Measurements from ENCODE around the gene CAPN3.
"Not testable (repeated sequence)": the region's sequence is repeated elsewhere in the genome, so short reads cannot be mapped to it uniquely, and the experiment has no call there.

The CAPN3 gene

GRCh38 chr15:42359249-42359648 is at the start of gene CAPN3:
CAPN3 (plus strand) TSS chr15:42359501; CDS start chr15:42359806, 305 bp downstream.
- DNase-seq (ENCODE audit: low read depth in 2 of 2, low spot score in 1 of 2) = no peak

- DNase-seq (ENCODE audit: low read depth in 2 of 2, low spot score in 1 of 2) = no peak
These were observed 45.8 kb upstream of the CAPN3 start for GRCh38 chr15:42313463-42313862.

GRCh38 chr15:42314818-42315217 is 44.5 kb upstream of the CAPN3 start:
- no peak for DNase-seq (ENCODE audit: low read depth in 2 of 2, low spot score in 1 of 2)

GRCh38 chr15:42315521-42315920 is 43.8 kb upstream of the CAPN3 start:
- DNase-seq (ENCODE audit: low read depth in 2 of 2, low spot score in 1 of 2) = no peak

- not testable (repeated sequence) for DNase-seq (ENCODE audit: low read depth in 2 of 2, low spot score in 1 of 2)
These were observed 43.0 kb upstream of the CAPN3 start for GRCh38 chr15:42316282-42316805.

GRCh38 chr15:42319206-42319605 is 40.1 kb upstream of the CAPN3 start:
- DNase-seq (ENCODE audit: low read depth in 2 of 2, low spot score in 1 of 2) = no peak

- DNase-seq (ENCODE audit: low read depth in 2 of 2, low spot score in 1 of 2) = no peak
These were observed 35.0 kb upstream of the CAPN3 start for GRCh38 chr15:42324308-42324707.

GRCh38 chr15:42329161-42329560 is 30.1 kb upstream of the CAPN3 start:
- DNase-seq (ENCODE audit: low read depth in 2 of 2, low spot score in 1 of 2) = no peak

GRCh38 chr15:42329992-42330391 is 29.3 kb upstream of the CAPN3 start:
- DNase-seq (ENCODE audit: low read depth in 2 of 2, low spot score in 1 of 2) = no peak

GRCh38 chr15:42331235-42331634 is 28.1 kb upstream of the CAPN3 start:
- no peak for DNase-seq (ENCODE audit: low read depth in 2 of 2, low spot score in 1 of 2)

GRCh38 chr15:42332331-42332730 is 27.0 kb upstream of the CAPN3 start:
- no peak for DNase-seq (ENCODE audit: low read depth in 2 of 2, low spot score in 1 of 2)

- DNase-seq (ENCODE audit: low read depth in 2 of 2, low spot score in 1 of 2) = no peak
These were observed 24.2 kb upstream of the CAPN3 start for GRCh38 chr15:42335074-42335473.

- DNase-seq (ENCODE audit: low read depth in 2 of 2, low spot score in 1 of 2) = not testable (repeated sequence)
These were observed 22.7 kb upstream of the CAPN3 start for GRCh38 chr15:42336650-42337049.

GRCh38 chr15:42337104-42337503 is 22.2 kb upstream of the CAPN3 start:
- not testable (repeated sequence) for DNase-seq (ENCODE audit: low read depth in 2 of 2, low spot score in 1 of 2)

- no peak for DNase-seq (ENCODE audit: low read depth in 2 of 2, low spot score in 1 of 2)
These were observed 20.8 kb upstream of the CAPN3 start for GRCh38 chr15:42338500-42338899.

- no peak for DNase-seq (ENCODE audit: low read depth in 2 of 2, low spot score in 1 of 2)
These were observed 15.6 kb upstream of the CAPN3 start for GRCh38 chr15:42343596-42344232.

- DNase-seq (ENCODE audit: low read depth in 2 of 2, low spot score in 1 of 2) = no peak
These were observed 14.5 kb upstream of the CAPN3 start for GRCh38 chr15:42344763-42345162.

- DNase-seq (ENCODE audit: low read depth in 2 of 2, low spot score in 1 of 2) = no peak
These were observed 13.8 kb upstream of the CAPN3 start for GRCh38 chr15:42345504-42345903.

GRCh38 chr15:42348083-42348482 is 11.2 kb upstream of the CAPN3 start:
- DNase-seq (ENCODE audit: low read depth in 2 of 2, low spot score in 1 of 2) = no peak

GRCh38 chr15:42349186-42349585 is 10.1 kb upstream of the CAPN3 start:
- no peak for DNase-seq (ENCODE audit: low read depth in 2 of 2, low spot score in 1 of 2)

- DNase-seq (ENCODE audit: low read depth in 2 of 2, low spot score in 1 of 2) = no peak
These were observed 6.9 kb upstream of the CAPN3 start for GRCh38 chr15:42352401-42352800.

- no peak for DNase-seq (ENCODE audit: low read depth in 2 of 2, low spot score in 1 of 2)
These were observed 6.2 kb upstream of the CAPN3 start for GRCh38 chr15:42353061-42353460.

GRCh38 chr15:42354824-42355223 is 4.5 kb upstream of the CAPN3 start:
- DNase-seq (ENCODE audit: low read depth in 2 of 2, low spot score in 1 of 2) = no peak
